ENCODE results near the gene PRKCG. TPM values are rescaled to one million over a fixed set of nuclear protein-coding genes. Genes with fewer than 3 reads are reported as not detected.

PRKCG gene
- total and polyA plus RNA-seq, 4 donors = 0.02 to 0.63 (median 0.18) TPM; not detected in 1

GRCh38 chr19:53898636-53899341 lies 16.8 kb downstream of the PRKCG start:
- Histone ChIP-seq H3K36me3 (ENCODE audit: control insufficient read depth in 4 of 4, insufficient read depth in 4 of 4, low read length in 4 of 4) (no peaks in the 10 kb centered on the region), H3K4me1 (ENCODE audit: control insufficient read depth in 5 of 5, insufficient read depth in 5 of 5, low read length in 5 of 5) (peaks cover 0 to 3% (median 0%) of the 10 kb centered on the region in 5 donors), H3K9me3 (ENCODE audit: control insufficient read depth in 4 of 4, insufficient read depth in 3 of 4, low read length in 3 of 4) (peaks cover 0 to 5% (median 0%) of the 10 kb centered on the region in 4 donors), H3K27me3 (ENCODE audit: control insufficient read depth in 3 of 3, insufficient read depth in 3 of 3, low read length in 2 of 3) (peaks cover 3 to 23% (median 7%) of the 10 kb centered on the region in 3 donors), H3K9ac (ENCODE audit: insufficient read depth in 1 of 2, low read length in 2 of 2) (no peak overlapping the region), H3K4me3 (no peak overlapping the region), H3K27ac (ENCODE audit: low read depth in 1 of 2, low read length in 1 of 2) (no peak overlapping the region)
- TF ChIP-seq CTCF (IDR thresholded peaks at IDR 0.05; ENCODE audit: control extremely low read depth, extremely low read depth) = no peak
- ATAC-seq (ENCODE audit: insufficient read depth, low FRiP score) (no peak), DNase-seq (no peak)
- 5% methylated on average over 35 to 42 of the region's 42 CpGs for WGBS, 2 donors

- peaks cover 0 to 5% (median 0%) of the 10 kb centered on the region in 4 donors for H3K9me3 ChIP-seq (ENCODE audit: control insufficient read depth in 4 of 4, insufficient read depth in 3 of 4, low read length in 3 of 4)
- no peaks in the 10 kb centered on the region for H3K36me3 ChIP-seq (ENCODE audit: control insufficient read depth in 4 of 4, insufficient read depth in 4 of 4, low read length in 4 of 4)
- no peak overlapping the region for H3K27ac ChIP-seq (ENCODE audit: low read depth in 1 of 2, low read length in 1 of 2)
- TF ChIP-seq CTCF (IDR thresholded peaks at IDR 0.05; ENCODE audit: control extremely low read depth, extremely low read depth) = no peak
- peaks cover 0 to 27% (median 7%) of the 10 kb centered on the region in 3 donors for H3K27me3 ChIP-seq (ENCODE audit: control insufficient read depth in 3 of 3, insufficient read depth in 3 of 3, low read length in 2 of 3)
- DNase-seq = no peak
- H3K4me1 ChIP-seq (ENCODE audit: control insufficient read depth in 5 of 5, insufficient read depth in 5 of 5, low read length in 5 of 5) = peaks cover 0 to 3% (median 0%) of the 10 kb centered on the region in 5 donors
- 91 to 93% methylated on average over 27 of the region's 27 CpGs for WGBS, 2 donors
- no peak overlapping the region for H3K4me3 ChIP-seq
- H3K9ac ChIP-seq (ENCODE audit: insufficient read depth in 1 of 2, low read length in 2 of 2) = no peak overlapping the region
- ATAC-seq (ENCODE audit: insufficient read depth, low FRiP score) = no peak
Observed at GRCh38 chr19:53900191-53900860, 18.3 kb downstream of the PRKCG start.

- H3K9me3 ChIP-seq (ENCODE audit: control insufficient read depth in 4 of 4, insufficient read depth in 3 of 4, low read length in 3 of 4) = peaks cover 0 to 6% (median 0%) of the 10 kb centered on the region in 4 donors
- no peak overlapping the region for H3K4me3 ChIP-seq
- TF ChIP-seq CTCF (IDR thresholded peaks at IDR 0.05; ENCODE audit: control extremely low read depth, extremely low read depth) = no peak
- peaks cover 0 to 7% (median 0%) of the 10 kb centered on the region in 5 donors for H3K4me1 ChIP-seq (ENCODE audit: control insufficient read depth in 5 of 5, insufficient read depth in 5 of 5, low read length in 5 of 5)
- no peak overlapping the region for H3K27ac ChIP-seq (ENCODE audit: low read depth in 1 of 2, low read length in 1 of 2)
- no peak overlapping the region for H3K9ac ChIP-seq (ENCODE audit: insufficient read depth in 1 of 2, low read length in 2 of 2)
- no peaks in the 10 kb centered on the region for H3K36me3 ChIP-seq (ENCODE audit: control insufficient read depth in 4 of 4, insufficient read depth in 4 of 4, low read length in 4 of 4)
- H3K27me3 ChIP-seq (ENCODE audit: control insufficient read depth in 3 of 3, insufficient read depth in 3 of 3, low read length in 2 of 3) = peaks cover 0 to 33% (median 10%) of the 10 kb centered on the region in 3 donors
- no peak for ATAC-seq (ENCODE audit: insufficient read depth, low FRiP score)
- peak in 2 of 3 donors; percentile 44 to 55 for DNase-seq
- 35 to 42% methylated on average over 4 of the region's 4 CpGs for WGBS, 2 donors
Observed at GRCh38 chr19:53903055-53903680, 21.2 kb downstream of the PRKCG start.

Measured in lung (tissue), 12 donors.